Gastrocnemius medialis (tissue), 4 donors: ENCODE data around the gene CCSER1.

Experiments
- CTCF ChIP-seq, 5 experiments: fragments of 450-650 bp in 3 of 5; fragments of 200-600 bp in 2 of 5; sonication (generic) in 2 of 5; IDR thresholded peaks in 4 of 5; conservative IDR thresholded peaks in 1 of 5; 1 replicate in 4 of 5; 2 replicates in 1 of 5; pipeline ENCODE4 v1.5.1; 2016 to 2019; ENCODE audit warnings: antibody characterized with exemption in 5 of 5, mild to moderate bottlenecking in 3 of 5, moderate library complexity in 3 of 5
- POLR2A ChIP-seq, 2 donors: fragments of 450-650 bp; IDR thresholded peaks; one replicate each; pipeline ENCODE4 v1.6.1; 2017; ENCODE audit warnings: antibody characterized with exemption in 2 of 2, mild to moderate bottlenecking in 2 of 2, moderate library complexity in 2 of 2

- no peak for TF ChIP-seq POLR2A (IDR thresholded peaks at IDR 0.05)
- TF ChIP-seq CTCF (IDR thresholded peaks at IDR 0.05 in 4 of 5, conservative IDR thresholded peaks at IDR 0.05 in 1 of 5): no peak
Observed at GRCh38 chr4:91366554-91366953, 1239.4 kb downstream of the CCSER1 start.
